Liver (tissue), 9 donors: Measurements from ENCODE around the gene S100A16. TPM values are rescaled to one million over a fixed set of nuclear protein-coding genes. Genes with fewer than 3 reads are reported as not detected.

ENCODE experiments used
- DNase-seq: peaks from one replicate; pipeline ENCODE4 v3.0.0-alpha.2; 2017; ENCODE audit warnings: low spot score
- H3K27ac ChIP-seq, 2 donors: one replicate each; pipeline ENCODE4 v1.7.0; 2013; ENCODE audit warnings: inconsistent platforms in 2 of 2, low read length in 2 of 2, control low read depth in 1 of 2, low read depth in 1 of 2, mild to moderate bottlenecking in 1 of 2
- H3K27me3 ChIP-seq, 4 donors: one replicate each; pipeline versions ENCODE4 v1.6.1 to v1.7.0; 2013; ENCODE audit warnings: low read length in 3 of 4, inconsistent platforms in 1 of 4, mild to moderate bottlenecking in 1 of 4, moderate library complexity in 1 of 4; ENCODE audit not compliant: control insufficient read depth in 4 of 4, insufficient read depth in 4 of 4
- H3K36me3 ChIP-seq, 4 donors: one replicate each; pipeline versions ENCODE4 v1.6.1 to v1.7.0; 2013; ENCODE audit warnings: low read length in 3 of 4, mild to moderate bottlenecking in 3 of 4, low read depth in 1 of 4, moderate library complexity in 1 of 4; ENCODE audit not compliant: control insufficient read depth in 4 of 4, insufficient read depth in 3 of 4
- H3K4me1 ChIP-seq, 4 donors: one replicate each; pipeline versions ENCODE4 v1.6.1 to v1.7.0; 2013; ENCODE audit warnings: low read length in 3 of 4, mild to moderate bottlenecking in 3 of 4, moderate library complexity in 1 of 4; ENCODE audit not compliant: control insufficient read depth in 4 of 4, insufficient read depth in 4 of 4
- H3K4me3 ChIP-seq, 3 donors: one replicate each; pipeline versions ENCODE4 v1.6.1 to v1.7.0; 2013; ENCODE audit warnings: low read length in 3 of 3, control low read depth in 1 of 3, low read depth in 1 of 3, mild to moderate bottlenecking in 1 of 3
- H3K9ac ChIP-seq, 2 donors: one replicate each; pipeline ENCODE4 v1.7.0; 2013; ENCODE audit warnings: low read length in 2 of 2, mild to moderate bottlenecking in 2 of 2, moderate library complexity in 2 of 2, control low read depth in 1 of 2, low read depth in 1 of 2
- H3K9me3 ChIP-seq, 4 donors: one replicate each; pipeline versions ENCODE4 v1.6.1 to v1.7.0; 2013; ENCODE audit warnings: low read length in 3 of 4; ENCODE audit not compliant: control insufficient read depth in 4 of 4
- ATF3 ChIP-seq: IDR thresholded peaks from 2 replicates; pipeline ENCODE4 v1.6.1; 2016; ENCODE audit warnings: antibody characterized with exemption
- CTCF ChIP-seq: fragments of 150-350 bp; IDR thresholded peaks from 2 replicates; pipeline ENCODE4 v1.5.1; 2017; ENCODE audit warnings: improper control_type of control experiment, low read depth, low read length; ENCODE audit not compliant: missing input control
- EGR1 ChIP-seq, 2 donors: IDR thresholded peaks; 2 replicates each; pipeline ENCODE4 v1.6.1; 2016 to 2018; ENCODE audit warnings: antibody characterized with exemption in 2 of 2, low read depth in 2 of 2
- FOXA1 ChIP-seq: IDR thresholded peaks from 2 replicates; pipeline ENCODE4 v1.6.1; 2016; ENCODE audit warnings: antibody characterized with exemption
- FOXA2 ChIP-seq: IDR thresholded peaks from 2 replicates; pipeline ENCODE4 v1.6.1; 2016; ENCODE audit warnings: antibody characterized with exemption
- GABPA ChIP-seq, 2 donors: IDR thresholded peaks in 1 of 2; conservative IDR thresholded peaks in 1 of 2; 2 replicates each; pipeline ENCODE4 v1.6.1; 2016; ENCODE audit warnings: antibody characterized with exemption in 2 of 2, mild to moderate bottlenecking in 1 of 2, moderate library complexity in 1 of 2
- HNF4A ChIP-seq, 2 donors: conservative IDR thresholded peaks; 2 replicates each; pipeline ENCODE4 v1.6.1; 2016; ENCODE audit warnings: antibody characterized with exemption in 2 of 2, mild to moderate bottlenecking in 2 of 2
- HNF4G ChIP-seq: IDR thresholded peaks from 2 replicates; pipeline ENCODE4 v1.6.1; 2016; ENCODE audit warnings: antibody characterized with exemption
- JUND ChIP-seq, 2 donors: IDR thresholded peaks; 2 replicates each; pipeline ENCODE4 v1.6.1; 2016; ENCODE audit warnings: antibody characterized with exemption in 2 of 2
- MAX ChIP-seq: IDR thresholded peaks from 2 replicates; pipeline ENCODE4 v1.6.1; 2016; ENCODE audit warnings: antibody characterized with exemption
- NR2F2 ChIP-seq: IDR thresholded peaks from 2 replicates; pipeline ENCODE4 v1.6.1; 2016; ENCODE audit warnings: antibody characterized with exemption
- RAD21 ChIP-seq, 2 donors: IDR thresholded peaks; 2 replicates each; pipeline ENCODE4 v1.6.1; 2016; ENCODE audit warnings: antibody characterized with exemption in 2 of 2, mild to moderate bottlenecking in 2 of 2
- REST ChIP-seq: IDR thresholded peaks from 2 replicates; pipeline ENCODE4 v1.6.1; 2016; ENCODE audit warnings: antibody characterized with exemption, mild to moderate bottlenecking
- RXRA ChIP-seq, 2 donors: IDR thresholded peaks; 2 replicates each; pipeline ENCODE4 v1.6.1; 2017 to 2018; ENCODE audit warnings: antibody characterized with exemption in 2 of 2, mild to moderate bottlenecking in 1 of 2
- SP1 ChIP-seq: IDR thresholded peaks from 2 replicates; pipeline ENCODE4 v1.6.1; 2018; ENCODE audit warnings: antibody characterized with exemption, mild to moderate bottlenecking
- TAF1 ChIP-seq: conservative IDR thresholded peaks from 2 replicates; pipeline ENCODE4 v1.6.1; 2016; ENCODE audit warnings: antibody characterized with exemption, mild to moderate bottlenecking
- YY1 ChIP-seq: IDR thresholded peaks from 2 replicates; pipeline ENCODE4 v1.6.1; 2016; ENCODE audit warnings: antibody characterized with exemption, mild to moderate bottlenecking
- WGBS: extraction: QIAGEN DNeasy Blood & Tissue Kit; methylation state at CpG from one replicate; pipeline ENCODE4 v1.1.7; 2013; 5-methylcytosine and 5-hydroxymethylcytosine counted together
- polyA plus RNA-seq, 2 donors: library from polyadenylated mRNA; stranded (reverse) in 1 of 2; unstranded in 1 of 2; fragments of 200-250 nt in 1 of 2; fragments of >200 nt in 1 of 2; fragmentation: Nextera tagmentation in 1 of 2; extraction: Ambion mirVana in 1 of 2; gene quantifications; one replicate each; pipeline versions ENCODE4 v1.2.1 to v1.2.3, GENCODE V29; 2013 to 2015
- total RNA-seq, 2 donors: library from RNA; depleted of rRNA; stranded (reverse); fragments of >200 nt; gene quantifications; one replicate each; pipeline ENCODE4 v1.2.3, GENCODE V29; 2014
- donor health status: healthy.
- donor health status: healthy.
- donor health status: healthy.
- donor health status: healthy.
- donor health status: healthy.

S100A16 gene
- total and polyA plus RNA-seq, 4 donors: 27.3 to 142 (median 81.8) TPM

- Histone ChIP-seq H3K27ac (no peak overlapping the region), H3K36me3 (no peaks in the 10 kb centered on the region)
Measured at GRCh38 chr1:153629343-153629665, 16.4 kb upstream of the S100A16 start.

GRCh38 chr1:153628638-153629342 lies 15.9 kb upstream of the S100A16 start:
- Histone ChIP-seq H3K9ac (no peak overlapping the region), H3K9me3 (no peaks in the 10 kb centered on the region), H3K4me3 (no peak overlapping the region), H3K4me1 (peaks cover 7 to 29% (median 21%) of the 10 kb centered on the region in 4 donors), H3K27ac (no peak overlapping the region), H3K36me3 (no peaks in the 10 kb centered on the region), H3K27me3 (no peaks in the 10 kb centered on the region)
- DNase-seq: no peak
- no peak for TF ChIP-seq ATF3
- no peak for TF ChIP-seq GABPA (IDR thresholded peaks at IDR 0.05 in 1 of 2, conservative IDR thresholded peaks at IDR 0.05 in 1 of 2)
- no peak for TF ChIP-seq HNF4G
- TF ChIP-seq REST: no peak
- no peak for TF ChIP-seq YY1
- TF ChIP-seq RXRA (IDR thresholded peaks at IDR 0.05): no peak
- no peak for TF ChIP-seq HNF4A (conservative IDR thresholded peaks at IDR 0.05)
- TF ChIP-seq FOXA1: no peak
- no peak for TF ChIP-seq EGR1 (IDR thresholded peaks at IDR 0.05; ENCODE audit: low read depth in 2 of 2)
- no peak for TF ChIP-seq CTCF
- TF ChIP-seq RAD21 (IDR thresholded peaks at IDR 0.05): no peak
- 90% methylated on average over 6 of the region's 6 CpGs for WGBS

More at GRCh38 chr1:153629343-153629665, 16.4 kb upstream of the S100A16 start:
- Histone ChIP-seq H3K9ac (no peak overlapping the region), H3K27me3 (no peaks in the 10 kb centered on the region), H3K4me1 (peaks cover 7 to 29% (median 21%) of the 10 kb centered on the region in 4 donors), H3K4me3 (no peak overlapping the region), H3K9me3 (no peaks in the 10 kb centered on the region)
- TF ChIP-seq EGR1 (IDR thresholded peaks at IDR 0.05; ENCODE audit: low read depth in 2 of 2) (no peak), RXRA (IDR thresholded peaks at IDR 0.05) (no peak), REST (no peak), FOXA1 (no peak), TAF1 (no peak), SP1 (no peak), NR2F2 (no peak), MAX (no peak), HNF4A (conservative IDR thresholded peaks at IDR 0.05) (no peak), GABPA (IDR thresholded peaks at IDR 0.05 in 1 of 2, conservative IDR thresholded peaks at IDR 0.05 in 1 of 2) (no peak), JUND (IDR thresholded peaks at IDR 0.05) (no peak), YY1 (no peak), ATF3 (no peak), FOXA2 (no peak), RAD21 (IDR thresholded peaks at IDR 0.05) (no peak), HNF4G (no peak)
- no peak for DNase-seq
- 87% methylated on average over 5 of the region's 5 CpGs for WGBS
